OCI-LY1 (cell line): Measurements from ENCODE around the gene TSPAN19.

Experiments used
- H2AFZ ChIP-seq: fragments of 200-600 bp; sonication (generic), shearing (Covaris generic); 2 replicates; pipeline ENCODE4 v1.6.0; 2014; ENCODE audit warnings: antibody characterized with exemption, mild to moderate bottlenecking, low read length
- H3F3A ChIP-seq: fragments of 200-600 bp; sonication (generic), shearing (Covaris generic); 2 replicates; pipeline ENCODE4 v1.6.0; 2014; ENCODE audit warnings: mild to moderate bottlenecking, antibody characterized with exemption, low read length, moderate library complexity; ENCODE audit not compliant: insufficient read depth
- H3K27ac ChIP-seq: fragments of 200-600 bp; sonication (generic); 2 replicates; pipeline ENCODE4 v1.5.1; 2014; ENCODE audit warnings: low read length, mixed run types, mild to moderate bottlenecking, low read depth; ENCODE audit not compliant: poor library complexity, severe bottlenecking
- H3K27me3 ChIP-seq: fragments of 200-600 bp; sonication (generic); 2 replicates; pipeline ENCODE4 v1.6.0; 2014; ENCODE audit warnings: antibody characterized with exemption, mild to moderate bottlenecking, low read length, moderate library complexity; ENCODE audit not compliant: insufficient read depth
- H3K36me3 ChIP-seq: fragments of 200-600 bp; sonication (generic); 2 replicates; pipeline ENCODE4 v1.6.1; 2014; ENCODE audit warnings: mild to moderate bottlenecking, antibody characterized with exemption, low read length, moderate library complexity, mixed read lengths; ENCODE audit not compliant: insufficient read depth
- H3K4me1 ChIP-seq: fragments of 200-600 bp; sonication (generic); 2 replicates; pipeline ENCODE4 v1.5.1; 2014; ENCODE audit warnings: mild to moderate bottlenecking, low read length, moderate library complexity; ENCODE audit not compliant: insufficient read depth, severe bottlenecking
- H3K4me2 ChIP-seq: fragments of 200-600 bp; sonication (generic), shearing (Covaris generic); 2 replicates; pipeline ENCODE4 v1.6.1; 2014; ENCODE audit warnings: low read length
- H3K4me3 ChIP-seq: fragments of 200-600 bp; sonication (generic); 2 replicates; pipeline ENCODE4 v1.5.1; 2014; ENCODE audit warnings: low read length, low read depth, mild to moderate bottlenecking, mixed read lengths; ENCODE audit not compliant: poor library complexity, severe bottlenecking
- H3K79me2 ChIP-seq: fragments of 200-600 bp; shearing (Covaris generic); 2 replicates; pipeline ENCODE4 v1.6.1; 2016; ENCODE audit warnings: mixed run types, low read length, mixed read lengths; ENCODE audit not compliant: insufficient read depth
- H3K9ac ChIP-seq: fragments of 200-600 bp; sonication (generic), shearing (Covaris generic); 2 replicates; pipeline ENCODE4 v1.6.1; 2014; ENCODE audit warnings: mild to moderate bottlenecking, low read length, mixed read lengths
- H3K9me2 ChIP-seq: fragments of 200-600 bp; sonication (generic), shearing (Covaris generic); 2 replicates; pipeline ENCODE4 v1.6.1; 2014; ENCODE audit warnings: low read depth, mild to moderate bottlenecking, low read length, mixed read lengths
- H3K9me3 ChIP-seq: fragments of 200-600 bp; shearing (Covaris generic); 2 replicates; pipeline ENCODE4 v1.6.1; 2014; ENCODE audit warnings: low read length, mixed read lengths
- H4K20me1 ChIP-seq: fragments of 200-600 bp; sonication (generic), shearing (Covaris generic); 2 replicates; pipeline ENCODE4 v1.6.0; 2016; ENCODE audit warnings: mild to moderate bottlenecking, low read length; ENCODE audit not compliant: insufficient read depth
- EZH2 ChIP-seq: fragments of 200-600 bp; sonication (generic), shearing (Covaris generic); IDR thresholded peaks from 2 replicates; pipeline ENCODE4 v1.8.0; 2017; ENCODE audit warnings: borderline replicate concordance, mixed run types, mild to moderate bottlenecking, antibody characterized with exemption, low read length, moderate library complexity, mixed read lengths
- TF ChIP-seq, protein P1 (sequence below): fragments of 200-600 bp; sonication (generic), shearing (Covaris generic); IDR thresholded peaks from 2 replicates; pipeline ENCODE4 v1.5.1; 2017; ENCODE audit warnings: mild to moderate bottlenecking, antibody characterized with exemption, low read length, moderate library complexity, mixed read lengths

Gene TSPAN19

GRCh38 chr12:84986586-84986985 lies 49.5 kb downstream of the TSPAN19 start:
- no peak overlapping the region for H2AFZ ChIP-seq
- no peaks in the 10 kb centered on the region for H3K36me3 ChIP-seq
- no peaks in the 10 kb centered on the region for H3K9me2 ChIP-seq
- H3K79me2 ChIP-seq, result no peaks in the 10 kb centered on the region
- no peak overlapping the region for H3K27ac ChIP-seq
- no peak for TF ChIP-seq EZH2
- TF ChIP-seq, protein P1, sequence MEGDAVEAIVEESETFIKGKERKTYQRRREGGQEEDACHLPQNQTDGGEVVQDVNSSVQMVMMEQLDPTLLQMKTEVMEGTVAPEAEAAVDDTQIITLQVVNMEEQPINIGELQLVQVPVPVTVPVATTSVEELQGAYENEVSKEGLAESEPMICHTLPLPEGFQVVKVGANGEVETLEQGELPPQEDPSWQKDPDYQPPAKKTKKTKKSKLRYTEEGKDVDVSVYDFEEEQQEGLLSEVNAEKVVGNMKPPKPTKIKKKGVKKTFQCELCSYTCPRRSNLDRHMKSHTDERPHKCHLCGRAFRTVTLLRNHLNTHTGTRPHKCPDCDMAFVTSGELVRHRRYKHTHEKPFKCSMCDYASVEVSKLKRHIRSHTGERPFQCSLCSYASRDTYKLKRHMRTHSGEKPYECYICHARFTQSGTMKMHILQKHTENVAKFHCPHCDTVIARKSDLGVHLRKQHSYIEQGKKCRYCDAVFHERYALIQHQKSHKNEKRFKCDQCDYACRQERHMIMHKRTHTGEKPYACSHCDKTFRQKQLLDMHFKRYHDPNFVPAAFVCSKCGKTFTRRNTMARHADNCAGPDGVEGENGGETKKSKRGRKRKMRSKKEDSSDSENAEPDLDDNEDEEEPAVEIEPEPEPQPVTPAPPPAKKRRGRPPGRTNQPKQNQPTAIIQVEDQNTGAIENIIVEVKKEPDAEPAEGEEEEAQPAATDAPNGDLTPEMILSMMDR, result no peak
- H4K20me1 ChIP-seq, result no peaks in the 10 kb centered on the region
- H3K4me1 ChIP-seq, result no peaks in the 10 kb centered on the region
- no peak overlapping the region for H3K4me3 ChIP-seq
- no peaks in the 10 kb centered on the region for H3F3A ChIP-seq
- H3K4me2 ChIP-seq, result no peak overlapping the region
- no peak overlapping the region for H3K9ac ChIP-seq
- no peaks in the 10 kb centered on the region for H3K9me3 ChIP-seq
- no peaks in the 10 kb centered on the region for H3K27me3 ChIP-seq

DNA sequence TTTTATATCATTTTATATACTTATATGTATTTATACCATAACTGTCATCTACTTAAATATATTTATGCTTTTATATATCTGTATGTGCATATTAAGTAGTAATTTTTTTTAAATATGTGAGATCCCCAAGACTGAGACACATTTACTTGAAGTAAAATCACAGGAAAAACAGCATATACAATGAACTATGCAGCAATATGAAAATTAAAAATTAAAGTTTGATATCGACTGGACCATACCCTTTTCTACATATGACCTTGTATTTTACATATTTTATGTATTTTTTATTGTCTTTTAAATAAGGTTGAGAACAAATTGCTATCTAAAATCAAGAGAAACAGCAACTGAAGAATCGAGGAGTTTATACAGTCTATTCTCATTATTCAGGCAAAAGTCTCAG lies 50.0 kb downstream of the TSPAN19 start:
- H3K79me2 ChIP-seq, result no peaks in the 10 kb centered on the region
- H3K4me2 ChIP-seq, result no peak overlapping the region
- H3K9ac ChIP-seq, result no peak overlapping the region
- no peak overlapping the region for H3K27ac ChIP-seq
- H3K9me2 ChIP-seq, result no peaks in the 10 kb centered on the region
- no peak overlapping the region for H2AFZ ChIP-seq
- H3K36me3 ChIP-seq, result no peaks in the 10 kb centered on the region
- TF ChIP-seq, protein P1, result no peak
- TF ChIP-seq EZH2, result no peak
- no peak overlapping the region for H3K4me3 ChIP-seq
- H3K4me1 ChIP-seq, result no peaks in the 10 kb centered on the region
- no peaks in the 10 kb centered on the region for H4K20me1 ChIP-seq
- H3F3A ChIP-seq, result no peaks in the 10 kb centered on the region
- H3K27me3 ChIP-seq, result no peaks in the 10 kb centered on the region
- no peaks in the 10 kb centered on the region for H3K9me3 ChIP-seq

GRCh38 chr12:84983289-84983688 lies 52.8 kb downstream of the TSPAN19 start:
- H3K4me2 ChIP-seq, result no peak overlapping the region
- H3K4me1 ChIP-seq, result no peaks in the 10 kb centered on the region
- no peaks in the 10 kb centered on the region for H3K36me3 ChIP-seq
- TF ChIP-seq, protein P1, result no peak
- no peak for TF ChIP-seq EZH2
- H3K9ac ChIP-seq, result no peak overlapping the region
- no peaks in the 10 kb centered on the region for H3K79me2 ChIP-seq
- H3F3A ChIP-seq, result no peaks in the 10 kb centered on the region
- no peaks in the 10 kb centered on the region for H3K27me3 ChIP-seq
- H3K9me3 ChIP-seq, result no peaks in the 10 kb centered on the region
- H2AFZ ChIP-seq, result no peak overlapping the region
- no peaks in the 10 kb centered on the region for H3K9me2 ChIP-seq
- H3K27ac ChIP-seq, result no peak overlapping the region
- no peaks in the 10 kb centered on the region for H4K20me1 ChIP-seq
- no peak overlapping the region for H3K4me3 ChIP-seq
